Tibial nerve (tissue), 4 donors: Measurements from ENCODE around the gene TBC1D4.

ENCODE experiments used
- CTCF ChIP-seq, 5 experiments: fragments of 200-600 bp in 3 of 5; fragments of 450-650 bp in 2 of 5; sonication (generic) in 3 of 5; IDR thresholded peaks; one replicate each; pipeline ENCODE4 v1.5.1; 2016 to 2019; ENCODE audit warnings: antibody characterized with exemption in 5 of 5, mild to moderate bottlenecking in 3 of 5, moderate library complexity in 2 of 5
- EP300 ChIP-seq, 2 donors: sonication (generic); formaldehyde crosslinking; IDR thresholded peaks; one replicate each; pipeline ENCODE4 v1.6.1; 2017; ENCODE audit warnings: antibody characterized with exemption in 2 of 2, mild to moderate bottlenecking in 1 of 2
- POLR2A ChIP-seq, 2 donors: fragments of 450-650 bp; IDR thresholded peaks; one replicate each; pipeline ENCODE4 v1.6.1; 2017; ENCODE audit warnings: antibody characterized with exemption in 2 of 2, mild to moderate bottlenecking in 2 of 2, moderate library complexity in 2 of 2

DNA sequence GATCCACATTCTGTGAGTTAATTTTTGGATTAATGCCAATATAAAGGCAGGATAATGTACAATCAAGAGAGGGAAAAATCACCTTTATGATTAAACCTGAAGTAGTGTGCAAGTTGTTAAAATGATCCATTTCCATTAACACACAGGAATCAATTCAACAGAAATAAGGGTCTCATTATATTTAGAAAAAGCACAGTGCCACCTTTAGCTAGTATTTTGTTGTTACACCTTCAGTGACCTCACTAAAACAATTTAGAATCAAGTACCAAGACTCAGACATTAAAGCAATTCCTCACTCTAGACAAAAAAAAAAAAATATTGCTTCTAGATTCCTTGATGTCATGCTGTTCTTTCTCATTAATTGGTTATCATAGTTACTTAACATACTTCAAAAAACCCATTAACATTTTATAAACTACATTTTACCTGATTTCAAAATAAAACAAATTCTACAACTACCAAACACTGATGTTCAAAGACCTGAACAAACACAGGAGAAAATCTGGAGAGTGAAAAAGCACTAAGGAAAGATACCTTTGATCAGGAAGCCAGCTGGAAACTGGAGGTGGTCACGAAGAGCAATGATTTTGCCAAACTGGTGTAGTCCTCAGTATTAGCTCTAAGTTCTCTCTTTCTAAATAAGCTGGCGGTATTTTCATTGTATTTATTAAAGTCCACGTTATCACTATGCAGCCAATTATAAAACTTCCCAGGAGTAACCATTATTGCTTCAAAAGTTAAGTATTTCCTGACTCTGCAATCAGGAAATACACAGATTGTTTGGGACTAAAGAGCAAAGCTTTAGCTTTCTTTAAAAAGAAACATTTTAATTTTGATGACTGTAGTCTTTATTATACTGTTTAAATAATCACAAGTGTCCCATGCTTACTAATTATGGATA lies 115.3 kb downstream of the TBC1D4 start:
- TF ChIP-seq CTCF (IDR thresholded peaks at IDR 0.05): no peak
- TF ChIP-seq POLR2A (IDR thresholded peaks at IDR 0.05): no peak
- TF ChIP-seq EP300 (IDR thresholded peaks at IDR 0.05): no peak
